DMS79 treated with DMSO at 0.1 percent for 48 hours (cell line): ENCODE results near the gene MANSC4.

Source experiments
- DNase-seq: peaks from one replicate; lab custom pipeline; 2025; lab: John Stamatoyannopoulos, UW

The MANSC4 gene

DNA sequence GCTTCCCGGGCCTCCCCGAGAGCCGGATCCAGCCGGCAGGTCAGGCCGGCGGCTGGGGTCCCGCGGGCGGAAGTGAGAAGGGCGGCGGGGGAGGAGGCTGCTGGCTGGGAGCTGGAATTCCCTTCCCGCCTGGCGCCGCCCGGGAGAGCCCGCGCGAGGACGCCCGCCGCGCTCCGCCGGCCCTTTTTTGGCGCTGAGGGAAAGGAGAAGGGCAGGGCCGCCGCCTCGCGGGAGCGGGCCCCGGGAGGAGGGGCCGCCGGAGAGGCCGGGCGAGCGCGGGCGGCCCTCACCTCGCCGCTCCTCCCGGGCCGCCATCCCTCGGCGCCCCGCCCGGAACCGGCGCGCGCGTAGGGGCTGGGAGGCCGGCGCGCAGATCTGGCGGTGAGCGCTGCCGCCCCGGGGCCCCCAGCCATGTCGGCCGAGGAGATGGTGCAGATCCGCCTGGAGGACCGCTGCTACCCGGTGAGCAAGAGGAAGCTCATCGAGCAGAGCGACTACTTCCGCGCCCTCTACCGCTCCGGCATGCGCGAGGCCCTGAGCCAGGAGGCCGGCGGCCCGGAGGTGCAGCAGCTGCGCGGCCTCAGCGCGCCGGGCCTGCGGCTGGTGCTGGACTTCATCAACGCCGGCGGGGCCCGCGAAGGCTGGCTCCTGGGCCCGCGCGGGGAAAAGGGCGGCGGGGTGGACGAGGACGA is at the start of gene MANSC4, which contains the start of gene KLHL42:
Gene MANSC4, minus strand, starts transcription at position 317 of the 692 bp plus-strand sequence. CDS start 8,960 bp downstream, outside the sequence.
Gene KLHL42, plus strand, starts transcription at position 314 of the 692 bp plus-strand sequence. Its CDS starts 98 bp downstream, at position 412.
- peak; percentile 38 for DNase-seq

- DNase-seq = no peak
These were observed 48.2 kb upstream of the MANSC4 start for GRCh38 chr12:27828196-27828595.

DNA sequence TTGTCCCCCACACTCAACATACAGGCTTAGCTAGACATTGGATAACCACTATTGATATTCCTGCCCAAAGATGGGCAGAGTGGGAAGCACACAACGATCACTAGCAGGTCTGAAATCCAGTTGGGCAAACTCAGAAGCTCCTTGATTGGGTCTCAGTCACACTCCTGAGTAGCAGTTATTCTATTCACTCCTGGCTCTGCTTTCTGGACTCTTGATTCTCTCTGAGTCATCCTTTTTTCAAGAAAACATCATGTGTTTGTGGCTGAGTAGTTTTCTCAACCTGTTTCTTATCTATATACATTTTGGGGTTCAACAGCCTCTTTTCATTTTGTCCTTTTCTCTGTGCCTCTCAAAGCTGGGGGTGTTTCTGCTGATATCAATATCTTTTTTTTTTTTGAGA is 46.0 kb upstream of the MANSC4 start:
- DNase-seq = no peak

DNA sequence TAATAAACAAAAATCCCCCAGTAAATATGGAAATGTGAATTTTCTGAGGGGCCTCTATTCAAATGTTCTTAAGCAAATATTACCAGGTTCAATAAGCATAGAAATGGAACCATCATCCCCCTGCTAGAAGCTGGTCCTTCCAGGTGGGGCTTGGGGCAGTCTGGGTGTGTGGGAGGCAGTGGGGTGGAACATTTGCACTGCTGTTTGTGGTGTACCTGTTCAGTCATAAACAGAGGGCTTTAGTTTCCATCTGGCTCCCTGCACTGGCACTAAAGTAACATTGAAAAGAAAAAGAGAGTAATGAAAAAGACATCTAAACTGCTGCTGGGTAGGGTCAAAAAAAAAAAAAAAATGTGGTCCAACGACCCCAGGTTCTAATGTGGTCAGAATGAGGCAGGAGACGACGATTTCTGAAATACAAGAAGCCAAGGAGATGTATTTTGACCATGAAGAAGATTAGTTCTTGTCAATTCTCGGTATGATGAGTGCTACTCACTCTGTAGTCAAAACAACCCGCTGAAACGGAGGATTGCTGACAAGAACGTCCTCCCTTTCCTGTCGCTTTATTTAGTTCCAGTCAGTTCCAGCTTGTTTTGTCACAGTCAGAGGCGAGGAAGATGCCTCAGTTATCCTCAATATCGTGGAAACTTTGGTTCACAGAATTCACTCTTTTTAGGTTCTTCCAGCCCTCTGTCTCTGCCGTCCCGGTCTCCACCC is 44.2 kb upstream of the MANSC4 start:
- no peak for DNase-seq

- no peak for DNase-seq
These were observed 43.0 kb upstream of the MANSC4 start for GRCh38 chr12:27823038-27823437.

DNA sequence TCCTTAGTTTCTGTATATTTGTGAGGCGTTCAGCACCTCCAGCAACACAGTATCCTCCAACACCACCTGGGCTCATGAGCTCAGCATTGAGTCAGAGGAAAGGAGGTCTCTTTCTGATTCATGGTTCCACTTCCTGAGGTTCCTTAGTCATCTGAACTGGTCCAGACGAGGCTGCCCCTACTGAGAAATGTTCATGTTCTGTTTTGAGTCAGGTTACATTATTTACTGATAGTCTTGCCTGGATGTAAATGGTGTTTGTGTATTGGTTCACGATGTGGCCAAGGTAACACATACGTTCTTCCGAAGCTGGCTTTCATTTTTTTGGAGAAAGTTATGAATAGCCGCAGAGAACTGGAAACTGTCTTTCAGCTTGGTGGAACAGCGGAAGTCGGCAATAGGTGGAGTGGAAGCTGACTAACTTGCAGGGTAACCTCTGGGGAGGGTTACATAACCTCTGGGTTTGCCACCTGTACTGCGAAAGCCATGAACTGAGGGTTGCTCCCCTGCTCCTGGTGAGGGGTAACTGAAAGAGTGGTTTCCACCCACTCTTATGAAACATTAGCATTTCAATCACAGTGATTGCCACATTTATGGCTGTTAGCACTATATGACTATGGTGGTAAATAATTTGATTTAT is 42.2 kb upstream of the MANSC4 start:
- no peak for DNase-seq

- DNase-seq = no peak
These were observed 41.4 kb upstream of the MANSC4 start for GRCh38 chr12:27821259-27821973.

- no peak for DNase-seq
These were observed 40.5 kb upstream of the MANSC4 start for GRCh38 chr12:27820564-27820963.

DNA sequence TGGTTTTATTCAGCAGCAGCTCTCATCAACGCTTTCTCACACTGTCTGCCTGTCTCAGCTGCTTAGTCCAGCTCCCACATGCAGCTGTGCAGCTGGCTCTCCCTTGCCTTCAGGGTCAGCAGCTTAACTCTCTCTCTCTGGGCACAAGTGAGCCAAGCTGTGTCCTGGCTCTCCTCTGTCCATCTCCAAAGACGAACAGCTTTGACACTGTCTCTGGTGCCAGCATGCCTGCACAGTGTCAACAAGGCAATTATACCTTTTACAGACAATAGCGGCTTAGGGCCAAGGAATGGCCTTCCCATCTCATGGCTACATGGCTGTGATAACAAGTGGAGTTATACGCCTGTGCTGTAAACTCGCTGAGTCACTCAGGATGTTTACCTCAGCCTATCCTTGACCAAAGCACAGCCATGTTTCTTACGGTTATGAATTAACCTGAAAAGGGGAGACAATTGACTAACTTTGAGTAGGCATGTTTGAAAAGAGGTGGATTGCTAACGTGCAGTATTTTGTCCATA is 38.4 kb upstream of the MANSC4 start:
- no peak for DNase-seq

- no peak for DNase-seq
These were observed 37.7 kb upstream of the MANSC4 start for GRCh38 chr12:27817766-27818165.

GRCh38 chr12:27814851-27815591 is 35.0 kb upstream of the MANSC4 start:
- no peak for DNase-seq

DNA sequence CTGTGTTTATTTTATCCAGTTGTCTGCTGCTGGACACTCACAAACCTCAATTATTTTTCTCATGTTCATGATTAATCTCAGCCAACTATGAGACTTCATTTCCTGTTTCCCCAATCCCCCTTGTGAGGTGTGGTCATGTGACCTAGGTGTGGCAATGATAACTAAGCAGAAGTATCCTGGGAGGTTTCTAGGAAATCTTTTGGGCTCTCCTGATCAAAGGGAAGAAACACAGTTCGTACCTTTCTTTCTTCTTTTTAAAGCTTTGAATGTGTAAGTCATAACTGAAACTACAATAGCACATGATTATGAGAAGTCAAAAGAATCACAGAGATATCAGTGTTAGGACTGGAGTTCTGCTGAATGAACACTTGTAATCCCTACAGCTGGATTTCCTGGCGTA is 34.4 kb upstream of the MANSC4 start:
- no peak for DNase-seq

- no peak for DNase-seq
These were observed 32.5 kb upstream of the MANSC4 start for GRCh38 chr12:27812502-27812901.

GRCh38 chr12:27810756-27811155 is 30.7 kb upstream of the MANSC4 start:
- peak; percentile 6 for DNase-seq

DNA sequence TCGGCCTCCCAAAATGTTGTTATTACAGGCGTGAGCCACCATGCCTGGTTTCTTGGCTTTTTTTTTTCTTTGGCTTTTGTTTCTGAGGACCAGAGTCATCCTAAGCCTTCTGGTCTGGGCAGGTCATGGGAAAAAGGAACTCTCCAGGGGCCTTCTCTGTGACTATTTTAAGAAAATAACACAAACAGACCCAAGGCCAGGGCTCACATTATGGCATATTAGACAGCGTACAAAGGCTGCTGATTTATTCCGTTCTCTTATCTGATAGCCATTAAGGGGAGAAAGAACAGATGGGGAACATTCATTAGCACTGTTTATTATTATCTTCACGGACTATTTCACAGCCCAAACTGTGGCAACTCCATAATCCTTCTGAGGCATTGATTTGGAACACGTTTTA is 28.8 kb upstream of the MANSC4 start:
- no peak for DNase-seq

GRCh38 chr12:27807063-27807703 is 27.1 kb upstream of the MANSC4 start:
- no peak for DNase-seq

GRCh38 chr12:27806259-27806658 is 26.2 kb upstream of the MANSC4 start:
- DNase-seq = no peak

GRCh38 chr12:27805238-27805637 is 25.2 kb upstream of the MANSC4 start:
- no peak for DNase-seq

DNA sequence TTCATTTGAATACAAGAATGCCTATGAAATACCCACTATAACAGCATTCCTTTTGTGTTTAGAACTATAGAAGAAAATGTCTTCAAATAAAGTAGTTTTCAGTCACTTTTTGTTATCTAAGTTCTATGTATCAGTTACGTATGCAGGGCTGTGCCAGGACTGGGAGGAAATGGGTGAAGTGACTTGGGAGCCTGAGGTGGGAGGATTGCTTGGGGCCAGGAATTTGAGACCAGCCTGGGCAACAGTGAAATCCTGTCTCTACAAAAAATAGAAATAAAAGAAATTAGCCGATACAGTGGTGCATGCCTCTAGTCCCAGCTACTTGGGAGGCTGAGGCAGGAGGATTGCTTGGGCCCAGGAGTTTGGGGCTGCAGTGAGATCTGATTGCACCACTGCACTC is 22.9 kb upstream of the MANSC4 start:
- no peak for DNase-seq

- DNase-seq = no peak
These were observed 22.5 kb upstream of the MANSC4 start for GRCh38 chr12:27802511-27802910.

DNA sequence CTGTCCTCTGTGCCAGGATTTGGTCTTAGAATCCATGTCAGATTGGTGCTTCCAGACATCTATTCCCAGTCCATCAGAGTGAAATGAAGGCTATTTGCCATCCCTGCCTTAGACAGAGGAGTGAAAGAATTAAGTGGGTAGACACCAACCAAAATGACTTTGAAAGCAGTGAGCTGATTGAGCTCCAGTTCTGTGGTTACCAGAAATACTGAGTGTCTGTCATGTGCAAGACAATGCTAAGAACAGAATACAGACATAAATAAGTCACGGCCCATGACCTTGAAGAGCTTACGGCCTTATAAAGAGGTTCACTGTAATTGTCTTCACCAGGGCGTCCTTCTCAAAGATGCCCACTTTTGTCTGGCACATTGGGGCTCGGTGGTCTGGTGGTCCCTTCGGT is 21.6 kb upstream of the MANSC4 start:
- no peak for DNase-seq
